NK-92 treated with Interleukin-12 subunit alpha and Interleukin-12 subunit beta, amount 100 ng/mL, for 24 hours (cell line): ENCODE measurements around the gene ARHGAP44.
"Not testable (repeated sequence)": the region's sequence is repeated elsewhere in the genome, so short reads cannot be mapped to it uniquely, and the experiment has no call there.

Source experiments
- DNase-seq: peaks from one replicate; lab custom pipeline; 2025; lab: John Stamatoyannopoulos, UW

The ARHGAP44 gene

GRCh38 chr17:12964840-12965239 lies 175.5 kb downstream of the ARHGAP44 start:
- DNase-seq: no peak

- no peak for DNase-seq
Observed at GRCh38 chr17:12965988-12966387, 176.7 kb downstream of the ARHGAP44 start.

GRCh38 chr17:12966413-12966812 lies 177.1 kb downstream of the ARHGAP44 start:
- DNase-seq: no peak

- DNase-seq: no peak
Observed at GRCh38 chr17:12967962-12968361, 178.7 kb downstream of the ARHGAP44 start.

GRCh38 chr17:12973496-12974004 lies 184.3 kb downstream of the ARHGAP44 start:
- DNase-seq: no peak

GRCh38 chr17:12974005-12974531 lies 184.8 kb downstream of the ARHGAP44 start:
- no peak for DNase-seq

GRCh38 chr17:12977008-12977751 lies 187.9 kb downstream of the ARHGAP44 start:
- DNase-seq: no peak

GRCh38 chr17:12978787-12979186 lies 189.5 kb downstream of the ARHGAP44 start:
- not testable (repeated sequence) for DNase-seq

- DNase-seq: no peak
Observed at GRCh38 chr17:12979246-12979645, 189.9 kb downstream of the ARHGAP44 start.

GRCh38 chr17:12979826-12980500 lies 190.7 kb downstream of the ARHGAP44 start:
- no peak for DNase-seq

- DNase-seq: peak; percentile 49
Observed at GRCh38 chr17:12982224-12982623, 192.9 kb downstream of the ARHGAP44 start.

- DNase-seq: no peak
Observed at GRCh38 chr17:12983991-12984884, 194.9 kb downstream of the ARHGAP44 start.

- no peak for DNase-seq
Observed at GRCh38 chr17:12985431-12986293, 196.4 kb downstream of the ARHGAP44 start.

GRCh38 chr17:12987120-12987519 lies 197.8 kb downstream of the ARHGAP44 start:
- no peak for DNase-seq

GRCh38 chr17:12990041-12990808 lies 200.9 kb downstream of the ARHGAP44 start:
- no peak for DNase-seq

- no peak for DNase-seq
Observed at GRCh38 chr17:12990926-12991325, 201.6 kb downstream of the ARHGAP44 start.

GRCh38 chr17:12992676-12993075 lies 203.4 kb downstream of the ARHGAP44 start:
- no peak for DNase-seq

GRCh38 chr17:12993631-12994030 lies 204.3 kb downstream of the ARHGAP44 start:
- no peak for DNase-seq

- DNase-seq: no peak
Observed at GRCh38 chr17:12994341-12995074, 205.2 kb downstream of the ARHGAP44 start.
